Lower leg skin (tissue), 4 donors: ENCODE measurements around the gene GPRIN3. TPM values are rescaled to one million over a fixed set of nuclear protein-coding genes. Genes with fewer than 3 reads are reported as not detected.

Source experiments
- DNase-seq, 2 donors: peaks; one replicate each; pipeline ENCODE4 v3.0.0-alpha.2; 2019; ENCODE audit warnings: low spot score in 2 of 2
- H3K4me3 ChIP-seq: fragments of 200-600 bp; sonication (generic); 2 replicates; pipeline ENCODE4 v1.5.1; 2017; ENCODE audit warnings: mild to moderate bottlenecking, low read depth; ENCODE audit not compliant: poor library complexity, severe bottlenecking
- POLR2A ChIP-seq, 2 donors: fragments of 450-650 bp; IDR thresholded peaks; one replicate each; pipeline ENCODE4 v1.6.1; 2016 to 2017; ENCODE audit warnings: antibody characterized with exemption in 2 of 2, mild to moderate bottlenecking in 1 of 2, moderate library complexity in 1 of 2
- whole genome bisulfite sequencing, 2 donors: methylation state at CpG; one replicate each; pipeline ENCODE4 v1.1.5; 2018; 5-methylcytosine and 5-hydroxymethylcytosine counted together
- intact Hi-C: fragments of 100-400 bp; cut with DNase I; formaldehyde crosslinking; loops from one replicate; pipeline ENCODE4 v1.15.0; 2023; ENCODE audit warnings: low total_unique reads
- total RNA-seq, 4 donors: library from RNA; depleted of rRNA; stranded (reverse); fragments of >200 nt; gene quantifications; one replicate each; pipeline ENCODE4 v1.1.0, GENCODE V29; 2016
- TF ChIP-seq, protein P1 (sequence below), 3 donors: fragments of 450-650 bp; IDR thresholded peaks; one replicate each; pipeline ENCODE4 v1.5.1; 2016; ENCODE audit warnings: antibody characterized with exemption in 3 of 3, mild to moderate bottlenecking in 3 of 3, moderate library complexity in 2 of 3

GPRIN3 gene
- total RNA-seq, 4 donors from 2014 or later, result 1.5 to 3.3 (median 1.8) TPM

DNA sequence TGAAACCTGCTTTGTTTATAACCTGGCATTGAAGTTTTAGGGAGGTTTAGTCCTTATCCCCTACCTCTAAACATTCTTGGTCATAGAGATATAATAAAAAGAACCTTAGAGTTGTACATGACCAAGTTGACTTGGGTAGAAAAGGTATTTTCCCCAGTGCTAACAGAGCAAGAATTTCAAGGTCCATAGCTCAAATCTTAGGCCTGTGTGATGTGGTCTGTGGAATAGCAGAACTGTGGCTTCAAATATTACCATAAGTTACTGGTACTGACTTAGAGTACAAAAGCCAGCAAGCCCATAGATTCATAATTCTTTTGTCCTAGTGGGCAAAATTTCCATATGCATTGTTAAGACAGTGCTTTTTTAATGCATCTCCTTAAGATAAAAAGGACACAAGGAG is 91.2 kb downstream of the GPRIN3 start:
- TF ChIP-seq POLR2A (IDR thresholded peaks at IDR 0.05), result no peak
- TF ChIP-seq, protein P1, sequence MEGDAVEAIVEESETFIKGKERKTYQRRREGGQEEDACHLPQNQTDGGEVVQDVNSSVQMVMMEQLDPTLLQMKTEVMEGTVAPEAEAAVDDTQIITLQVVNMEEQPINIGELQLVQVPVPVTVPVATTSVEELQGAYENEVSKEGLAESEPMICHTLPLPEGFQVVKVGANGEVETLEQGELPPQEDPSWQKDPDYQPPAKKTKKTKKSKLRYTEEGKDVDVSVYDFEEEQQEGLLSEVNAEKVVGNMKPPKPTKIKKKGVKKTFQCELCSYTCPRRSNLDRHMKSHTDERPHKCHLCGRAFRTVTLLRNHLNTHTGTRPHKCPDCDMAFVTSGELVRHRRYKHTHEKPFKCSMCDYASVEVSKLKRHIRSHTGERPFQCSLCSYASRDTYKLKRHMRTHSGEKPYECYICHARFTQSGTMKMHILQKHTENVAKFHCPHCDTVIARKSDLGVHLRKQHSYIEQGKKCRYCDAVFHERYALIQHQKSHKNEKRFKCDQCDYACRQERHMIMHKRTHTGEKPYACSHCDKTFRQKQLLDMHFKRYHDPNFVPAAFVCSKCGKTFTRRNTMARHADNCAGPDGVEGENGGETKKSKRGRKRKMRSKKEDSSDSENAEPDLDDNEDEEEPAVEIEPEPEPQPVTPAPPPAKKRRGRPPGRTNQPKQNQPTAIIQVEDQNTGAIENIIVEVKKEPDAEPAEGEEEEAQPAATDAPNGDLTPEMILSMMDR (IDR thresholded peaks at IDR 0.05), result no peak
- H3K4me3 ChIP-seq, result no peak overlapping the region
- intact Hi-C loops, result no loop called here
- DNase-seq, result no peak

DNA sequence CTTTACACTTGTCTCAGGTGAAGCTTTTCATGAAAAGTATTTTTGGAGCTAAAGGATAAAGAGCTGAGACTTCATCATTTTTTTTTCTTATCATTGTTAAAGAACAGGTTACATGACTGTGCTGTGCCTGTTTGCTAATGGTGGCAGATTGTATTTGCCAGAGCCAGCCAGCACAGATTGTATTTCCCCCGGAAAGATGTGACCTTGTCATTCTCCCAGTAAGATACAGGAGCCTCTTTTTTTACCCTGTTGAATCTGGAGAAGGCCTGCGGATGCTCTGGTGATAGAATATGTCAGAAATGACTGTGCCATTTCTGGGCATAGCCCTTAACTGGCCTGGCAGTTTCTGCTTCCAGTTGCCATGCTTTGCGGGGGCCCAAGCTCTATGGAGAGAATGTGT is 91.9 kb downstream of the GPRIN3 start:
- H3K4me3 ChIP-seq, result no peak overlapping the region
- no peak for DNase-seq
- intact Hi-C loops, result no loop called here
- TF ChIP-seq, protein P1 (IDR thresholded peaks at IDR 0.05), result no peak
- no peak for TF ChIP-seq POLR2A (IDR thresholded peaks at IDR 0.05)
- 60 to 99% methylated on average over 3 of the region's 3 CpGs for WGBS, 2 donors

DNA sequence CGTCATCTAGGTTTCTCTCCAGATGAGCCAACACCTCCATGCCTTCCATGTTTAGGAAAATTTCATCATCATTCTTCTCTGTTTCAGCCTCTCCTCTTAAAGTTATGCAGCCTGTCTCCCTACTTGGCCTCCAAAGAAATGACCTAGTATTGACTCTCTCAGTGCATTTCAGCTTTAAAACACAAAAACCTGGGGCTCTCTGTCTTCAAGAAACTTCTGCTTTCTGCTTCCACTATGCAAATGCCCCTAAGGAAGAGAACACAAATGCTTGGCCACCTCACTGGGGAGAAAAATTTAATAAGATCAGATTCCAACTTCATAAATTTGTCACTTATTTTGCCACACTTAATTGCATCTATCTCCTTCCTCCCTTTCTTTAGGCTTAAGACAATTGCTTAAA is 93.3 kb downstream of the GPRIN3 start:
- 85 to 100% methylated on average over 1 of the region's 1 CpG for WGBS, 2 donors
- TF ChIP-seq POLR2A (IDR thresholded peaks at IDR 0.05), result no peak
- TF ChIP-seq, protein P1 (IDR thresholded peaks at IDR 0.05), result no peak
- no peak for DNase-seq
- intact Hi-C loops, result no loop called here
- no peak overlapping the region for H3K4me3 ChIP-seq

DNA sequence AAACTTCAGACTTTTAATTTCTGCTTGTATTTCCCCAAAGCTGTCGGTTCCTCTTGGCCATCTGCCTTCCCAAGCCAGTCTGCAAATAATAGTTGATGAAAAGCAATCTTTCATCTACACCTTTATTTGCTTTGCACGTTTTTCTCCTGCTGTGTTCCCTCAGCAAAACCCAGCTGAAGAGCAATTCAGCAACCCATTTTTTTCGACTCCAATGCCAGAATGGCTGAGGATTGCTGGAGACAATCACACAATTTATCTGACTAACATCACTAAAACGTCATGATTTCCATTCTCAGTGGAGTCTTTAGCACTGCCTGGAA is 94.3 kb downstream of the GPRIN3 start:
- WGBS, 2 donors, result 27 to 35% methylated on average over 4 of the region's 4 CpGs
- no peak overlapping the region for H3K4me3 ChIP-seq
- TF ChIP-seq, protein P1 (IDR thresholded peaks at IDR 0.05), result no peak
- TF ChIP-seq POLR2A (IDR thresholded peaks at IDR 0.05), result no peak
- no peak for DNase-seq
- intact Hi-C loops, result no loop called here

DNA sequence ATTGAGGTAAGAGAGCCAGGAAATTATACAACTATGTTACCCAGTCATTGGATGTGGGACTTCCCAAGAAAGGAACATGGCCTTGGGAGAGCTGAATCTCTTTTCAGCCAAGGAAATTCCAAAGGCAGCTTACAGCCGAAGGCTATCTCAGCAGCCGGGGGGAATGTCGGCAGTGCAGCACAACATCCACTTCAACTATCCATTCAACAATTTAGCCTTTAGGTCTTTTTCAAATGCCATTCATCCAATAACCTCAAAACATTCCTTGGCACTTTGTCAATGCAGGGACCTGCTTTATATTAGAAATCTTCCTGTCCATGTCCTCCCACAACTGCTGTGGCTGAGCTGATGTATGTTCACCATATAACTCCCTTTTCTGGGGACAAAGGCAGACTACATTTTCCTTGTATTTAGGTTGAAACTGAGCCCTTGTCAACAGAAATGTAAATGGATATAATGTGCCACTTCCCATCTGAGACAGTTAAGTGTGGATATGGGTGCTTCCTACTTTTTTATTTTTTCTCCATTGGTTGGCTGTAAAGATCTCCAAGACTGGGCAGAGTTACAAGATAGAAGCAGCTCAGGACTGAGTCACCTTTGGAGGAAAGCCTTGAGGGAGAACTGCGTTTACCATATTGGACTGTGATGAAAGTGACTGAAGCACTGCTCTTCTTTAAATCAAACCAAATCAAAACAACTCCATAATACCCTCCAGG is 94.8 kb downstream of the GPRIN3 start:
- no peak for TF ChIP-seq POLR2A (IDR thresholded peaks at IDR 0.05)
- TF ChIP-seq, protein P1 (IDR thresholded peaks at IDR 0.05), result no peak
- intact Hi-C loops, result no loop called here
- 34 to 48% methylated on average over 4 of the region's 4 CpGs for WGBS, 2 donors
- no peak overlapping the region for H3K4me3 ChIP-seq
- no peak for DNase-seq

DNA sequence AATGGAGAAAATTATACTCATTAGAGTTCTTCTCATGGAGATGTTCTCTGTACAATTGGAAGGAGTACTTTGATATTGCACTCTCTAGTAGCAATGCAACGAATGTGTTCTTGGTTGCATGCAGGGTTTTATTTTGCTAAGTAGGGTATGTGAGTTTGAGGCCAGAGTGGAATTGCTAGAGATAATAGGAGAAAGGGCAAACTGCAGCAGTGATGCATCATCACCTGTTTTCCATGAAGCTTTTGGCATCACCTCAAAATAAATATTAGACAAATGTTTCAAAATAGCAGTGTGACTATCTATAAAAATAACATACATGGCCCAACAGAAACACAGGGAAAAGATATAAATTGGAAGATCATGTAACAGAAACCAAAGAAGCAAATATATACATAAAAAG is 103.0 kb downstream of the GPRIN3 start:
- no peak overlapping the region for H3K4me3 ChIP-seq
- intact Hi-C loops, result no loop called here
- no peak for DNase-seq
- WGBS, 2 donors, result 61 to 69% methylated on average over 1 of the region's 1 CpG
- TF ChIP-seq POLR2A (IDR thresholded peaks at IDR 0.05), result no peak
- TF ChIP-seq, protein P1 (IDR thresholded peaks at IDR 0.05), result no peak
